ENCODE results near the gene CDH4.

DNA sequence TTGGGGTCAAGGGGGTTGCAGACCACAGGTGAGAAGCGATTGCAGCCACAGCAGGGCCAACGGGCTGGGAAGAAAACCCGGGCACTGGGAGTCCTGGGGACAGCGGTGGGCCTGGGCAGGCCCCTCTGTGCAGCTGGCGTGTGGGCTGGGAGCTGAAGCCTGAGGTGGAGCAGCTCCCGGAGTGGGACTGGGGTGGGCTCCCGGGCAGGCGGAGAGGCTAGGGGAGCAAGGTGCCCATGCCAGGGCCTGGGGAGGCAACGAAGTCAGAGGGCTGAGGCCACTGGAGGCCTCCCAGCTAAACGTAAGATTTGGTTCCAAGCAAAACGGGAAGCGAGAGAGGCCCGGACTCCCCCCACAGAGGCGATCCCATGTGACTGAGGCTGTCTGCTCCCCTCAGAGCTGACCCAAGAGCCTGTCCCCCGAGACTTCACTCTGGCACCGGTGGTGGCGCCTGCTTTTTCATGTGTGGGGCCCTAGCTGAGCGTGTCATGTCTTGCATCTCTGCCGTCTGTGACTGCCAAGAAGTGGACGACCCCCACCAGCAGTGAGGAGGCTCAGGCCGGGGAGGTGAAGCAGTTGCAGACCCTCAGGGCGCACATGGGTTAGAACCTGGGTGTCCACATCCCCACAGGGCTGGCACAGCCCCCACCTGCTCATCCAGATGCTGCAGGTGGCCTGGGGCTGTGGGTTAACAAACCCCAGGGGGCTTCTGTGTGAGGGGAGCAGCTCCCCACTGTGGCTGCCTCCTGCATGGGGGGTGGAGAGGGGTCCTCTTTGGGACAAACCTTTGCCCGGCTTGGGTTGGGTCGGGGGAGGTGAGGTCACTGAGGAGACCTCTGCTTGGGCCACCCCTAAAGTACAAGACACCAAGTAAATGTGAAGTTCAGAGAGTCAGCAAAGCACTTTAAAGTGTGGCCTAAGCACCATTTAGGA is 601.3 kb downstream of the CDH4 start:
- TF ChIP-seq CTCF (IDR thresholded peaks at IDR 0.05; ENCODE audit: insufficient read depth, low read length) (no peak), POLR2AphosphoS5 (IDR thresholded peaks at IDR 0.05; ENCODE audit: low read depth) (no peak), GABPA (IDR thresholded peaks at IDR 0.05; ENCODE audit: low read depth) (no peak)
- TF ChIP-seq, protein P1, sequence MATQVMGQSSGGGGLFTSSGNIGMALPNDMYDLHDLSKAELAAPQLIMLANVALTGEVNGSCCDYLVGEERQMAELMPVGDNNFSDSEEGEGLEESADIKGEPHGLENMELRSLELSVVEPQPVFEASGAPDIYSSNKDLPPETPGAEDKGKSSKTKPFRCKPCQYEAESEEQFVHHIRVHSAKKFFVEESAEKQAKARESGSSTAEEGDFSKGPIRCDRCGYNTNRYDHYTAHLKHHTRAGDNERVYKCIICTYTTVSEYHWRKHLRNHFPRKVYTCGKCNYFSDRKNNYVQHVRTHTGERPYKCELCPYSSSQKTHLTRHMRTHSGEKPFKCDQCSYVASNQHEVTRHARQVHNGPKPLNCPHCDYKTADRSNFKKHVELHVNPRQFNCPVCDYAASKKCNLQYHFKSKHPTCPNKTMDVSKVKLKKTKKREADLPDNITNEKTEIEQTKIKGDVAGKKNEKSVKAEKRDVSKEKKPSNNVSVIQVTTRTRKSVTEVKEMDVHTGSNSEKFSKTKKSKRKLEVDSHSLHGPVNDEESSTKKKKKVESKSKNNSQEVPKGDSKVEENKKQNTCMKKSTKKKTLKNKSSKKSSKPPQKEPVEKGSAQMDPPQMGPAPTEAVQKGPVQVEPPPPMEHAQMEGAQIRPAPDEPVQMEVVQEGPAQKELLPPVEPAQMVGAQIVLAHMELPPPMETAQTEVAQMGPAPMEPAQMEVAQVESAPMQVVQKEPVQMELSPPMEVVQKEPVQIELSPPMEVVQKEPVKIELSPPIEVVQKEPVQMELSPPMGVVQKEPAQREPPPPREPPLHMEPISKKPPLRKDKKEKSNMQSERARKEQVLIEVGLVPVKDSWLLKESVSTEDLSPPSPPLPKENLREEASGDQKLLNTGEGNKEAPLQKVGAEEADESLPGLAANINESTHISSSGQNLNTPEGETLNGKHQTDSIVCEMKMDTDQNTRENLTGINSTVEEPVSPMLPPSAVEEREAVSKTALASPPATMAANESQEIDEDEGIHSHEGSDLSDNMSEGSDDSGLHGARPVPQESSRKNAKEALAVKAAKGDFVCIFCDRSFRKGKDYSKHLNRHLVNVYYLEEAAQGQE (IDR thresholded peaks at IDR 0.05; ENCODE audit: insufficient replicate concordance, low read depth), result no peak
